Measurements from ENCODE around the gene MCOLN1.
"Not testable (repeated sequence)": the region's sequence is repeated elsewhere in the genome, so short reads cannot be mapped to it uniquely, and the experiment has no call there.

The MCOLN1 gene

DNA sequence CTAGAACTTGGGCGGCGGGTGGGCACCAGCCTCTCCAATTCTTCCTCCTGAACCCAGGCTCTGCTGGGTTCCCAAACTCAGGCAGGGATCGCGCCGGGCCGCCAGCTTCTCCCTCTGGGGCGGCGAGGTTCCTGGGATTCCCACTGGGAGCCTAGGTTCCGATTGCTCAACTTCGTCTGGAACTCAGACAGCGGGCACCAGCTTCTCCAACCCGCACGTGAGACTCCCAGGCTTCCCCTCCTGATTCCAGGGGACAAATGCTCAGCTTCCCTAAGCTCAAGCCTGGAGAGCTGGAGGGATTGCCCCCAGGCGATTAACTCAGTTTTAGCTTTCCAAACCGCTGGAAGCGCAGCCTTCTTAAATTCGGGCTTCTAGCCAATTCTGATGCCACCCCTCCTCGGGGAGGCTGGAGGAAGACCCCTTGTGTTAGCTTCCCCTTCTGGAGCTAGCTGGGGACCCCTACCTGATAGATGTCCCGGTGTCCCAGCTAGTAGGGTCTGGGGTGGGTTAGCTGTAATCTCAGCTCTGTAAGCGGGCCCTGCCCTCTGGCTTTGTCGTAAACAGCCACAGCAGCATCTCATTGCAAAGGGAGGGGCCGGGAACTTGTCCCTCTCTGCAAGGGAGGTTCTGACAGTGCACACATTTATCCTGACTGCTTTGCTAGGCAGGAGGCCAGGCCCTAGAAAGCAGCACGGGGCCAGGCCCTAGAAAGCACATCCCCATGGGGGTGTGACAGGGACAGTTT, 671 bp downstream of the MCOLN1 start:
- in situ Hi-C loops (cut with HindIII; ENCODE audit: low sequenced_read_pairs) = no loop called here

DNA sequence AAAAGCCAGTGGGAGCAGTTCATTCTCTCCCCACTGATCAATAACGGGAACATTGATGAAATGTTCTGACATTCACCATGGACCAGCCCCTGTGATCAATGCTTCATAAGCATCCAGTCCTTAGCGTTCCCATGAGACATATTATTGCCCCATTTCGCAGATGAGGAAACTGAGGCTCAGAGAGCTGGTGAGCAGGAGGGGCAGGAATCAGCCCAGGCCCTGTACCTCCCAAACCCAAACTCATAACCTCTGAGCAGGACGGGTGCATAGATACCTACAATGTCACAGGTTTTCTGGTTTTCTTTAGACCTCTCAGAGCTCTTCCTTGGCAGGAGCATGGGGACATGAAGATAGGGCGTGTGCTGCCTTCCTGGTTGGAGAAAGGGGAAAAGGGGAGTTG, 2.1 kb downstream of the MCOLN1 start:
- in situ Hi-C loops (cut with HindIII; ENCODE audit: low sequenced_read_pairs) = no loop called here

DNA sequence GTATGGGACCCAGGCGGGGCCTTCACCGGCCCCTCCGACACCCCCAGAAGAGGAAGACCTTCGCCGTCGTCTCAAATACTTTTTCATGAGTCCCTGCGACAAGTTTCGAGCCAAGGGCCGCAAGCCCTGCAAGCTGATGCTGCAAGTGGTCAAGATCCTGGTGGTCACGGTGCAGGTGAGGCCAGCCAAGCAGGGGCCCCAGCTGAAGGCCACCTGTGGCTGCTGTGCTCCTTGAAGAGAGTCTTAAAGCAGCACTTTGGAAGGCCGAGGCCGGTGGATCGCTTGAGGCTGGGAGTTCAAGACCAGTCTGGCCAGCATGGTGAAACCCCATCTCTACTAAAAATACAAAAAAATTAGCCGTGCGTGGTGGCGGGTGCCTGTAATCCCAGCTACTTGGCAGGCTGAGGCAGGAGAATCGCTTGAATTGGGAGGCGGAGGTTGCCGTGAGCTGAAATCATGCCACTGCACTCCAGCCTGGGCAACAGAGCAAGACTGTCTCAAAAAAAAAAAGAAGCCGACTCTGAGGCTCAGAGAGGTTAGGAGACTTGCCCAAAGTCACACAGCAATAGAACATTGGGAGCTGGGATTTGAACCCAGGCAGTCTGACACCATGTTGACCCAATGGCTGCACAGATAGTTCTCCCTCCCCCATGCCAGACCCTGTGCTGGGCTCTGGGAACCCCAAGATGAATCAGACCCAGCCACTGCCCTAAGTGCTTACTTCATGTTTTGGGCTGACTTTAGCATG, 2.7 kb downstream of the MCOLN1 start:
- in situ Hi-C loops (cut with HindIII; ENCODE audit: low sequenced_read_pairs) = no loop called here

DNA sequence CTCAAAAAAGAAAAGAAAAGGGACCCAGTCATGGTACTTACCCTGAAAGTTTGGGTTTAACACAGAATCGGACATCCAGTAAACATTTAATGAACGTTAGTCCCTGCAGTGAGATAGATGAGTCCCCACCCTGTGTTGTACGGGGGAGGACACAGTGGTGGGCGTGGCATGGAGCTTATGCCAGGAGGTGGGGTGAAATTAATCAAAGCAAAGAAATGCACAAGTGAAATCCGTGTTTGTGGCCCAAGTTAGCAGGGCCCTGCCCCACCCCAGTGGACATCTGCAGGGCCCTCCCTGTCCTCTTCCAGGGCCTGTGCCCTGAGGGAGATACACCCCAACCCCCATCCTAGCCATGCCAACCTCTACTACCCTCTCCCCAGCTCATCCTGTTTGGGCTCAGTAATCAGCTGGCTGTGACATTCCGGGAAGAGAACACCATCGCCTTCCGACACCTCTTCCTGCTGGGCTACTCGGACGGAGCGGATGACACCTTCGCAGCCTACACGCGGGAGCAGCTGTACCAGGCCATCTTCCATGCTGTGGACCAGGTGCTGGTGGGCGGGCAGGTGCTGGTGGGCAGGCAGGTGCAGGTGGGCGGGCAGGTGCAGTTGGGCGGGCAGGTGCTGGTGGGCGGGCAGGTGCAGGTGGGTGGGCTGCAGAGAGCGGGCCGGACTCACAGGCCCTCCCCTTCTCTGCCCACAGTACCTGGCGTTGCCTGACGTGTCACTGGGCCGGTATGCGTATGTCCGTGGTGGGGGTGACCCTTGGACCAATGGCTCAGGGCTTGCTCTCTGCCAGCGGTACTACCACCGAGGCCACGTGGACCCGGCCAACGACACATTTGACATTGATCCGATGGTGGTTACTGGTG, 3.9 kb downstream of the MCOLN1 start:
- in situ Hi-C loops (cut with HindIII; ENCODE audit: low sequenced_read_pairs) = no loop called here

DNA sequence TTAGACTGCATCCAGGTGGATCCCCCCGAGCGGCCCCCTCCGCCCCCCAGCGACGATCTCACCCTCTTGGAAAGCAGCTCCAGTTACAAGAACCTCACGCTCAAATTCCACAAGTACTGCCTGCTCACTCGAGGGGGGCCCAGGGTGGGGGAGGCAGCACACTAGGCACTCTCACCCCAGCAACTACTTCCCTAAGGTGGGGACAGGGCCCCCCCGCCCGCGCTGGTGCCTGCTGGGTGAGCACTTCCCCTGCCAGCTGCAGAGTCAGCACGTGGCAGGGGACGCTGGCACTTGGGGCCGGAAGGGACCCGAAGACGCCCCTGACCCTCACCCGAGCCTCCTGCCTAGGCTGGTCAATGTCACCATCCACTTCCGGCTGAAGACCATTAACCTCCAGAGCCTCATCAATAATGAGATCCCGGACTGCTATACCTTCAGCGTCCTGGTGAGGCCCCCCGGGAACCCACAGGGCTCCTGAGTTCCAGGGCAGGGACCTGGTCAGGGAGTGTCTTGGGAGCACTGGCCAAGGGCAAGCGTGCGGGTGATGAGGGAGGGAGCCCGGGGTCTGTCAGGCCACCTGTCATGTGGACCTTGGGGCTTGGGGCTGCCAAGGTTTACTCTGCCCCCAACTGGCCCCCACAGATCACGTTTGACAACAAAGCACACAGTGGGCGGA, 5.2 kb downstream of the MCOLN1 start:
- in situ Hi-C loops (cut with HindIII; ENCODE audit: low sequenced_read_pairs) = no loop called here

DNA sequence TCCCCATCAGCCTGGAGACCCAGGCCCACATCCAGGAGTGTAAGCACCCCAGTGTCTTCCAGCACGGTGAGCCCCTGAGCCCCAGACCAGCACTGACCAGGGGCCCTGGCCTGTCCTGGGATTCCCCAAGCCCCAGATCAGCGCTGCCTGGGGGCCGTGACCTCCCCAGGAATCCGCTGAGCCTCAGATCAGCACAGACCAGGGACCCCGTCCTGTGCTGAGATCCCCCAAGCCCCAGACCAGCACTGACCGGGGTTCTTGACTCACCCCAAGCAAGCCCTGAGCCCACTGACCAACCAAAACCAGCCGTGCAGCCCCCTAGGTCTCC, 5.7 kb downstream of the MCOLN1 start:
- in situ Hi-C loops (cut with HindIII; ENCODE audit: low sequenced_read_pairs) = no loop called here

DNA sequence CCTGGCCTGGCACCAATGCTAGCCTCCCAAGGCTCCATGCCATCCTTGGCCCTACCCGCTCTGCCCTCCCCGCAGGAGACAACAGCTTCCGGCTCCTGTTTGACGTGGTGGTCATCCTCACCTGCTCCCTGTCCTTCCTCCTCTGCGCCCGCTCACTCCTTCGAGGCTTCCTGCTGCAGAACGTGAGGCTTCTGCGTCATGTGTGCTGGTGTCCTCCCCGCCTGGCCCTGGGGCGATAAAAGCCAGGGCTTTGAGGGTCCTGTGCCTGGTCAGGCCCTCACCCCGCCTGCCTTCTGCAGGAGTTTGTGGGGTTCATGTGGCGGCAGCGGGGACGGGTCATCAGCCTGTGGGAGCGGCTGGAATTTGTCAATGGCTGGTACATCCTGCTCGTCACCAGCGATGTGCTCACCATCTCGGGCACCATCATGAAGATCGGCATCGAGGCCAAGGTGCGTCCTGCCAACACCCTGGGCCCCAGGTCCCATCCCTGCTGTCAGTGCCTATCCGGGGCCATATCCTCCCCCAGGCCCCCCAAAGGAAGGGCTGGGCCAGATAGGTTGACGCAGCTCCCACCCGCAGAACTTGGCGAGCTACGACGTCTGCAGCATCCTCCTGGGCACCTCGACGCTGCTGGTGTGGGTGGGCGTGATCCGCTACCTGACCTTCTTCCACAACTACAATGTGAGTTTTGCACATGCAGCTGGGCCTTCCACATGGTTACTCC, 6.3 kb downstream of the MCOLN1 start:
- in situ Hi-C loops (cut with HindIII; ENCODE audit: low sequenced_read_pairs) = no loop called here

DNA sequence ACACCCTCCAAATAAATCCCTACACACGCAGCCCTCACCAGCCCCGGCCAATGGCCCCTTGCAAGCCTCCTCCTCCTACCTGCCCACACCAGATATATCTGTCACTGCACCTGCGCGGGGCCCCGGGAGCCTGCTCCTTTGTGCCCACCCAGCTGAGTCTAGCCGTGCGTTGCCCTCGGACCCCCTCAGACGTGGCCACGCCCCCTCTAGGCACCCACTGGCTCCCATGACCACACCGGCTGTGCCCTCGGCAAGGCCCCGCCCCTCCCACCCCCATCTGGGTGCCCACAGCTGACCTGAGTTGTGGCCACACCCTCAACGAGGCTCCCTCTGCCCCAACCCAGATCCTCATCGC, 6.8 kb downstream of the MCOLN1 start:
- in situ Hi-C loops (cut with HindIII; ENCODE audit: low sequenced_read_pairs) = no loop called here

DNA sequence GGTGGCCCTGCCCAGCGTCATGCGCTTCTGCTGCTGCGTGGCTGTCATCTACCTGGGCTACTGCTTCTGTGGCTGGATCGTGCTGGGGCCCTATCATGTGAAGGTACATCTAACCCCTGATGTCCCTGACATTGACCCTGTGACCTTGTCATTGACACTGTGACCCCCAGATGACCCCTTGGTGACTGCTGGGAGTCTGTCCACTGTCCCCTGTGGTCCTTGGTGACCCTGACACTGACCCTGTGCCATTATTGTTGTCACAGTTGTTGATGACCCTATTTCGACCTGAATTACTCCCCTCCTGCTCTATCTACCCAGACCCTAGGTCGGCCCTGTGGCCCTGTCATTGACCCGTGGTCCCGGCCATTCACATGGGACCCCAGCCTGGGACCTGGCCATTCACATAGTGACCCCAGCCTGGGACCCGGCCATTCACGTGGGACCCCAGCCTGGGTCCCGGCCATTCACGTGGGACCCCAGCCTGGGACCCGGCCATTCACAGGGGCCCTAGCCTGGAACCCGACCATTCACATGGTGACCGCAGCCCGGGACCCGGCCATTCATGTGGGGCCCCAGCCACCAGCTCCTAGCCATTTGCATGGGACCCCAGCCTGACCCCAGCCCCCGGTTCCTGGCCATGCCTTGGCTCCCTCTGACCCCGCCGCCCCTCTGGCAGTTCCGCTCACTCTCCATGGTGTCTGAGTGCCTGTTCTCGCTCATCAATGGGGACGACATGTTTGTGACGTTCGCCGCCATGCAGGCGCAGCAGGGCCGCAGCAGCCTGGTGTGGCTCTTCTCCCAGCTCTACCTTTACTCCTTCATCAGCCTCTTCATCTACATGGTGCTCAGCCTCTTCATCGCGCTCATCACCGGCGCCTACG, 7.4 kb downstream of the MCOLN1 start:
- in situ Hi-C loops (cut with HindIII; ENCODE audit: low sequenced_read_pairs) = no loop called here

DNA sequence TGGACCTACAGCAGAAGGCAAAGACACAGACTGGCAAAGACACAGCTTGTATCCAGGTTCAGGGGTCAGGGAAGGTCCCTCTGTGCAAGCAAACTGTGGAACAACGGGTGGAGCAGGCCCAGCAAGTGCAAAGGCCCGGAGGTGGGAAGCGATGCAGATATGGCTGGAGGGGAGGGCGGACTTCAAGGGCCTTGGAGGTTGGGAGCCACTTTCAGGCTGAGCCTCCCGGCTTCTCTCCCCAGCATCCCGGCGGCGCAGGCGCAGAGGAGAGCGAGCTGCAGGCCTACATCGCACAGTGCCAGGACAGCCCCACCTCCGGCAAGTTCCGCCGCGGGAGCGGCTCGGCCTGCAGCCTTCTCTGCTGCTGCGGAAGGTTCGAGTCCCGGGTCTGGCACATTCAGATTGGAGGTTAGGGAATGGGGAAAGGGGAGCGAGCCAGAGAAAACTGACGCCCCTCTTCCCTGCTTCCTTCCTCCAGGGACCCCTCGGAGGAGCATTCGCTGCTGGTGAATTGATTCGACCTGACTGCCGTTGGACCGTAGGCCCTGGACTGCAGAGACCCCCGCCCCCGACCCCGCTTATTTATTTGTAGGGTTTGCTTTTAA, 11.0 kb downstream of the MCOLN1 start:
- in situ Hi-C loops (cut with HindIII; ENCODE audit: low sequenced_read_pairs) = no loop called here

DNA sequence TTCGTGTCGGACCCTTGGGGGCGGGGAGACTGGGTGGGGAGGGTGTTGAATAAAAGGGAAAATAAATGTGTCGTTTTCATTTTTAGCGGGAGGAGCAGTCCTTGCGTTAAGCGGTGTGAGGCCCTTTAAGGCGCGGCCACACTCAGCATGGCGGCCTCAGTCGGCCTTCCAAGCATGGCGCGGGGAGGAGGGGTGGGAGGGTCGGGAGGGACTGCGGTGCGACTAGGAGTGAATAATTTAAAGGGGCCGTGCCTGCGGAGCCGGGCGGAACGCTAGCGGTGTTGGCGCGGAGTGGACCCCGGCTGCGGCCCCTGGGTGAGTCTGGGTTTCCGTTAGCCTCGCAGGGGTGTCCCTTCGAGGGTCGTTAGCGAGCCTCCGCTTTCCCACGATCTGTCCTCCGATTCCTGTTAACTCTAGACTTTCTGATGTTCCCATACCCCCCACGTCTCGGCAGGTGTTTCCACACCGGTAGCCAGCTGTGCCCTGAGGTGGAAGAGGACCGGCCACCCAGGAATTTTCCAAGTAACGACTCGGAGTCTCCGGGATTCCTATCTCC, 11.6 kb downstream of the MCOLN1 start:
- in situ Hi-C loops (cut with HindIII; ENCODE audit: low sequenced_read_pairs) = no loop called here

DNA sequence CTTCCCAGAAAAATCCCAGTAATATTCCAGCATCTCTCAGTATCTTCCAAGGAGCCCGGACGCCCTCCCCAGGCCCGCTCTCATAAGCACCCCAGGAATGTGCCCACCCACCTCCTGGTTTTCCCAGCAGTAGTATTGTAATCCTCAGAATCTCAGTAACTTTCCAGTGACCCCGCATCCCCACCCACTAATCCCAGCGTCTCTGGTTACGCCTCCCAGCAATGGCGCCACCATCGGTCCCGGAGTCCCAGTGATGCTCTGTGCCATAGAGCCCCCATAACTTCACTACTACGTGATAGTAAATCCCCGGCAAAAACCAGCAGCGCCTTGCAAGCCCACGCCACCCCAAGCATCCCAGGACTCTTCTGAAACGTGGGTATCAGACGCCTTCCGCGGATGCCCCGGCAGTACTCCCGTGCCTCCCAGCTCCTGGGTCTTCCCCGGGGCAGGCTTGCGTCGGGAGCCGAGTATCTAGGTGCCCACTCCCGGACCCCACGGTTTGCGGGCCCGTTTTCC, 12.2 kb downstream of the MCOLN1 start:
- in situ Hi-C loops (cut with HindIII; ENCODE audit: low sequenced_read_pairs) = no loop called here

DNA sequence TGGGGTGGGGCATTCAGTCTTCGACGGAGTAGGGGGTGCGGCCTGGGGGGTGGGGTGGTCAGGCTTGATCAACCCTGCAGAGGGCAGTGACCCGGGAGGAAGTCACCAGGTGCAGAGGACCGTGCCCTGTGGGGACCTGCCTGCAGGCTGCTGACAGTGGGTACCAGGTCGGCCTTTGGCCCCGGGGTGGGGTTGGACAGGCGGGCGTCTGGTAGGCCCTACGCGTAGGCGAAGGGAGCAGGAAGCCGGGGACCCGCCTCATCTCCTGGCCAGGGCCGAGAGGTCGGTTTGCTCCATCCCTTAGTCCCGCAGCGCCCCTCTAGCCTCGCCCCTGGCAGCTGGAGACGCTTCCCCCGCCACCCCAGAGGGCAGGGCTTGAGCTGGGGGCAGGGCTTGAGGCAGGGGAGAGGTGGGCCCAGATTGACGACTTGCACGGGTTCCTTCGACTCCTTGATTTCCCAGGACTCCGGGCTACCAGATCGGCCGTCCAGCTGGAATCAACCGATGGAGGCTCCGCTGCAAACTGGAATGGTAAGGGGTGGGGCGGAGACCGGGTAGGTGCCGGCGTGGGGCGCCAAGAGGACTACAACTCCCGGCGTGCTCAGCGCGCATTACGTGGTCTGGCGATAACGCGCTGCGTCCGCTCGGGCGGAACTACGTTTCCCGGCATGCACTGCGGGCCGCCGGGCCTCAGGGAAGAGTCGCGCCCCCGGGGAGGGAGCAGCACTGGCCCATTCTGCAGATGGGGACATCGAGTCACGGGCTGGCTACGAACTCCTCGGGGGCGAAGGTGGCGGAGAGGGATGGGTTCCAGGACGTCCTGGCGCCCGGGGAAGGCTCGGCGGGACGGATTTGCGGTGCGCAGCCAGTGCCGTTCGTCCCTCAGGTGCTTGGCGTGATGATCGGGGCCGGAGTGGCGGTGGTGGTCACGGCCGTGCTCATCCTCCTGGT, 12.9 kb downstream of the MCOLN1 start, which contains the start of gene PNPLA6:
Gene PNPLA6 (plus strand): TSS at position 671 of the 951 bp plus-strand sequence. CDS start 72 bp downstream, at position 743.
- in situ Hi-C loops (cut with HindIII; ENCODE audit: low sequenced_read_pairs) = no loop called here

DNA sequence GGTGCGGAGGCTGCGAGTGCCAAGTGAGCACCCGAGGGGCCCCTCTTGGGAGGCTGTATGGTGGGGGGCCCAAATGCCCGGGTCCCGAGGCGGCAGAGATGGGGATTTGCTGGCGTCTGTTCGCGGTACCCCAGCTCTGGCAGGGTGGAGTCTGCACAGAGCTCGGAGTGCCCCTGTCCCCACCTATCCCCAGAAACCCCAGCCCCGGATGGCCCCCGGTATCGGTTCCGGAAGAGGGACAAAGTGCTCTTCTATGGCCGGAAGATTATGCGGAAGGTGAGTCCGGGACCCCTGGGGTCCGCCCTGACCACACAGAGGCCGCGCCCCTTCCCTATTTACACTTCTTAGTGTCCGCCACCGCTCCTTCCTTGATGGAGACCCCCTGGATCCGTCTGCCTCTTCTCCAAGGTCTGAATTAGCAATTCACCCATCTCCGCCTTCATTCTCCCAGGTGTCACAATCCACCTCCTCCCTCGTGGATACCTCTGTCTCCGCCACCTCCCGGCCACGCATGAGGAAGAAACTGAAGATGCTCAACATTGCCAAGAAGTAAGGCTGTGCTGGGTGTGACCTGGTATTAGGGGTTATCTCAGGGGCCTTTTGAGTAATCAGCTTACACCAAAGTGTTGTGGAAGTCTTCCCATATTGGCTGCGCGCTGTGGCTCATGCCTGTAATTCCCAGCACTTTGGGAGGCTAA, 13.7 kb downstream of the MCOLN1 start:
- in situ Hi-C loops (cut with HindIII; ENCODE audit: low sequenced_read_pairs) = no loop called here

DNA sequence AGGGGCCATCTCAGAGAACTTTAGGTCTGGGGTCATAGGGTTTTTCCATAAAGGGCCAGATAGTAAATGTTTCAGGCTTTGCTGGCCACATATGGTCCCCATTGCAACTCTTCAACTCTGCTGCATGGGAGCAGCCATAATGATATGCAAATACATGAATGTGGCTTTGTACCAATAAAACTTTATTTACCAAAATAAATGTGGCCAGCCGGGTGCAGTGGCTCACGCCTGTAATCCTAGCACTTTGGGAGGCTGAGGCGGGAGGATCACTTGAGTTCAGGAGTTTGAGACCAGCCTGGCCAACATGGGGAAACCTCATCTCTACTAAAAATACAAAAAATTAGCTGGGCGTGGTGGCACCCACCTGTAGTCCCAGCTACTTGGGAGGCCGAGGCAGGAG, 16.6 kb downstream of the MCOLN1 start:
- in situ Hi-C loops (cut with HindIII; ENCODE audit: low sequenced_read_pairs) = not testable (repeated sequence)

DNA sequence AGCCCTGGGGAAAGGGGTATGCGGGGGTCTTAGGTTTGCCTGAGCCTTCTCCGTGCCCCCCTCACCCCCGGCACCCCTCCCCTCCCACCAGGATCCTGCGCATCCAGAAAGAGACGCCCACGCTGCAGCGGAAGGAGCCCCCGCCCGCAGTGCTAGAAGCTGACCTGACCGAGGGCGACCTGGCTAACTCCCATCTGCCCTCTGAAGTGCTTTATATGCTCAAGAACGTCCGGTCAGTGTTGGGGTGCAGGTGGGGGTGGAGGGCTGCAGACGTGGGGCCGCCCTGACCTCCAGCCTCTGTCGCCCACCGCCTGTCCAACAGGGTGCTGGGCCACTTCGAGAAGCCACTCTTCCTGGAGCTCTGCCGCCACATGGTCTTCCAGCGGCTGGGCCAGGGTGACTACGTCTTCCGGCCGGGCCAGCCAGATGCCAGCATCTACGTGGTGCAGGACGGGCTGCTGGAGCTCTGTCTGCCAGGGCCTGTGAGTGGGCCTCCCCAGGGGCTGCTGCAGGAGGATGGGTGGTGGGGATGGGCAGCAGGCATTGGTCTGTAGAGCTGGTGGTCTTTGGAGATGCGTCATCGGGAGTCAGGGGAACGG, 17.5 kb downstream of the MCOLN1 start:
- in situ Hi-C loops (cut with HindIII; ENCODE audit: low sequenced_read_pairs) = no loop called here
